Subcutaneous abdominal adipose tissue (tissue), 5 donors: ENCODE data around the gene REXO2.

Source experiments
- H3K27ac ChIP-seq: one replicate; pipeline ENCODE4 v1.7.0; 2013; ENCODE audit warnings: low read depth, mild to moderate bottlenecking, inconsistent platforms, low read length, moderate library complexity
- H3K27me3 ChIP-seq, 5 donors: one replicate each; pipeline ENCODE4 v1.7.0; 2013; ENCODE audit warnings: low read length in 5 of 5, inconsistent platforms in 1 of 5; ENCODE audit not compliant: control insufficient read depth in 5 of 5, insufficient read depth in 4 of 5
- H3K36me3 ChIP-seq, 5 donors: one replicate each; pipeline ENCODE4 v1.7.0; 2013; ENCODE audit warnings: low read length in 5 of 5; ENCODE audit not compliant: control insufficient read depth in 5 of 5, insufficient read depth in 5 of 5
- H3K4me1 ChIP-seq, 5 donors: one replicate each; pipeline ENCODE4 v1.7.0; 2013; ENCODE audit warnings: low read length in 5 of 5, mild to moderate bottlenecking in 3 of 5, moderate library complexity in 1 of 5; ENCODE audit not compliant: control insufficient read depth in 5 of 5, insufficient read depth in 5 of 5
- H3K4me3 ChIP-seq, 5 donors: one replicate each; pipeline ENCODE4 v1.7.0; 2013; ENCODE audit warnings: low read length in 5 of 5, low read depth in 1 of 5
- H3K9ac ChIP-seq, 5 donors: one replicate each; pipeline ENCODE4 v1.7.0; 2013; ENCODE audit warnings: low read length in 5 of 5, mild to moderate bottlenecking in 4 of 5, moderate library complexity in 3 of 5
- H3K9me3 ChIP-seq, 5 donors: one replicate each; pipeline ENCODE4 v1.7.0; 2013; ENCODE audit warnings: low read length in 5 of 5; ENCODE audit not compliant: control insufficient read depth in 5 of 5
- donor health status: healthy.
- donor health status: healthy.
- donor health status: healthy.
- donor health status: healthy.
- donor health status: healthy.

REXO2 gene

DNA sequence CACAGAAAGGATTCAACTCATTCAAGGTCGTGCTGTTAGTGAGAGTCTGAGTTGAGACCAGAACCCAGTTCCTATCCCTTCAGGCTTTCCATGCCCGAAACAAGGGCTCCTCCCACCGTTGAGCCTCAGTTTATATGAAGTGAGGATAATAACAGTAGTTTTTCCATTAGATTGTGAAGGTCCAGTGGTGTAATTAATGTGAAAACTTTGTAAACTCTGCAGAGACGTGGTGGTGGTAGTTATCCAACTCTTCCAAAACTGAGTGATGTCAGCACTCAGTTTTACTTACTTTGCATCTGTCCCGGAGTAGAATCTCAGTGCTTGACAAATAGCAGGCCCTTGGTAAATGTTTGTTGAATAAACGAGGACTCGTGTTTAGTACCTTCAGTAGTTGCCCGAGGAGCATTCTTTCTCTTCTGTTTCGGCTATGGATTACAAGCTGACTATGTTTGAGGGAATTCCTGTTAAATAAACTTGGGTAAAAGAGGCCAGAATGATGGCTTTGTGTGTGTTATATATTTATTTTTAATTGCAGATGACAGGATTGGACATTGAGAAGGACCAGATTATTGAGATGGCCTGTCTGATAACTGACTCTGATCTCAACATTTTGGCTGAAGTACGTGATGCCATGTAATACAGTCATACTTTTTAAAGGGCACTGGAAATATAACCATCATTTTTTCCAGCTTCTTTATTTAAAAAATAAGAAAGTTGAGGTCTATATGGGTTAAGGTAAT is 1.0 kb downstream of the REXO2 start:
- Histone ChIP-seq H3K9me3 (no peaks in the 10 kb centered on the region), H3K27me3 (no peaks in the 10 kb centered on the region), H3K27ac (peak overlapping the region; percentile 83), H3K4me3 (peak overlapping the region; percentile 71 to 100 (median 98)), H3K36me3 (peaks cover 0 to 18% (median 11%) of the 10 kb centered on the region in 5 donors), H3K9ac (peak overlapping the region; percentile 71 to 98 (median 84)), H3K4me1 (peaks cover 0 to 18% (median 15%) of the 10 kb centered on the region in 5 donors)

- Histone ChIP-seq H3K36me3 (peaks cover 4 to 27% (median 14%) of the 10 kb centered on the region in 5 donors), H3K27me3 (no peaks in the 10 kb centered on the region), H3K9ac (peak overlapping the region in 2 of 5 donors; percentile 58 to 81), H3K4me1 (peaks cover 0 to 18% (median 15%) of the 10 kb centered on the region in 5 donors), H3K9me3 (no peaks in the 10 kb centered on the region), H3K27ac (no peak overlapping the region), H3K4me3 (no peak overlapping the region)
These were observed 1.9 kb downstream of the REXO2 start for GRCh38 chr11:114440971-114441763.

GRCh38 chr11:114441921-114442320 is 2.7 kb downstream of the REXO2 start:
- Histone ChIP-seq H3K9me3 (no peaks in the 10 kb centered on the region), H3K9ac (no peak overlapping the region), H3K4me3 (no peak overlapping the region), H3K36me3 (peaks cover 4 to 32% (median 18%) of the 10 kb centered on the region in 5 donors), H3K4me1 (peaks cover 0 to 18% (median 15%) of the 10 kb centered on the region in 5 donors), H3K27ac (no peak overlapping the region), H3K27me3 (no peaks in the 10 kb centered on the region)

- H3K9ac ChIP-seq, result no peak overlapping the region
- no peaks in the 10 kb centered on the region for H3K27me3 ChIP-seq
- H3K36me3 ChIP-seq, result peaks cover 4 to 33% (median 21%) of the 10 kb centered on the region in 5 donors
- no peak overlapping the region for H3K4me3 ChIP-seq
- H3K4me1 ChIP-seq, result peaks cover 0 to 18% (median 15%) of the 10 kb centered on the region in 5 donors
- no peaks in the 10 kb centered on the region for H3K9me3 ChIP-seq
- H3K27ac ChIP-seq, result no peak overlapping the region
These were observed 3.3 kb downstream of the REXO2 start for GRCh38 chr11:114442536-114442935.

DNA sequence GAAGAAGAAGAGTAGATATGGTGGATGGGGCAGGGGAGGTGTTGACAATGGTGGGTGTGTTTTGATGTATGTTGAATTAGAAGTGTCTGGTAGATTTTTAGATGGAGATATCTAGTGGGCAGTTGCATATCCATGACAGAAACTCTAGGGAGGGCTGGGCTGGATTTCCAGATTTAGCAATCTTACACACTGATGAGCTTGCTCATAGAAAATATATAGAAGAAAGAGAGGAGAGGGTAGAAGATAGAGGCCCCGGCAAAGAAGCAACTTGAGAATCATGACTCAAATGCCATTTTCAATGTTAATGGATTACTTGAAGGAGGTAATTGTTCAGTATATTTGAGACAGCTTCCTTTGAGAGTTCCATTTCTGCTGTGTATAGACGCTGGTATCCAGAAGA is 8.2 kb downstream of the REXO2 start:
- Histone ChIP-seq H3K9ac (no peak overlapping the region), H3K27me3 (no peaks in the 10 kb centered on the region), H3K4me1 (no peaks in the 10 kb centered on the region), H3K9me3 (no peaks in the 10 kb centered on the region), H3K36me3 (peaks cover 27 to 65% (median 44%) of the 10 kb centered on the region in 5 donors), H3K27ac (no peak overlapping the region), H3K4me3 (no peak overlapping the region)

DNA sequence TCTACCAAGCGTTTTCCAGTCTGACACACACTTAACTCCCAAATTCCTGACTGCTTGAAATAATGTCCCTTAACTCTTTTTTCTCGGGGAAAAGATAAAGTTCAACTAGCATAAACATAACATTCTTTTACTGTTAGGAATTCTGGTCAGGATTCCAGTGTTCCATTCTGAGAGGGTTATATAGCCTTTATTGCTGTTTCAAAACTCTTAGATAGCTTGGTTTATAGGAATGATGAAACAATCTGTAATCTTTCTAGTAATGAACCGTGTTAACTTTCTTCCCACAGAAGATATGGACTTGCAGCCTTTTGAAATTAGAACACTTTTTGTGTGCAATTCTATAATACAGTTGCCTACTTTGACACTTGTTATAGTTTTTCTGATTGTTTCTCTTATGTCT is 8.6 kb downstream of the REXO2 start:
- no peaks in the 10 kb centered on the region for H3K27me3 ChIP-seq
- peaks cover 29 to 65% (median 48%) of the 10 kb centered on the region in 5 donors for H3K36me3 ChIP-seq
- H3K9me3 ChIP-seq, result no peaks in the 10 kb centered on the region
- no peak overlapping the region for H3K27ac ChIP-seq
- no peak overlapping the region for H3K9ac ChIP-seq
- no peak overlapping the region for H3K4me3 ChIP-seq
- H3K4me1 ChIP-seq, result no peaks in the 10 kb centered on the region

GRCh38 chr11:114448749-114449482 is 9.6 kb downstream of the REXO2 start:
- no peaks in the 10 kb centered on the region for H3K4me1 ChIP-seq
- H3K36me3 ChIP-seq, result peaks cover 38 to 71% (median 53%) of the 10 kb centered on the region in 5 donors
- H3K4me3 ChIP-seq, result no peak overlapping the region
- no peak overlapping the region for H3K9ac ChIP-seq
- H3K27me3 ChIP-seq, result no peaks in the 10 kb centered on the region
- no peaks in the 10 kb centered on the region for H3K9me3 ChIP-seq
- H3K27ac ChIP-seq, result no peak overlapping the region

DNA sequence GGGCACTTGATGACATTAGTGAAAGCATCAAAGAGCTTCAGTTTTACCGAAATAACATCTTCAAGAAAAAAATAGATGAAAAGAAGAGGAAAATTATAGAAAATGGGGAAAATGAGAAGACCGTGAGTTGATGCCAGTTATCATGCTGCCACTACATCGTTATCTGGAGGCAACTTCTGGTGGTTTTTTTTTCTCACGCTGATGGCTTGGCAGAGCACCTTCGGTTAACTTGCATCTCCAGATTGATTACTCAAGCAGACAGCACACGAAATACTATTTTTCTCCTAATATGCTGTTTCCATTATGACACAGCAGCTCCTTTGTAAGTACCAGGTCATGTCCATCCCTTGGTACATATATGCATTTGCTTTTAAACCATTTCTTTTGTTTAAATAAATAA is 10.6 kb downstream of the REXO2 start:
- no peaks in the 10 kb centered on the region for H3K4me1 ChIP-seq
- H3K9ac ChIP-seq, result no peak overlapping the region
- H3K27ac ChIP-seq, result no peak overlapping the region
- H3K4me3 ChIP-seq, result no peak overlapping the region
- H3K9me3 ChIP-seq, result no peaks in the 10 kb centered on the region
- no peaks in the 10 kb centered on the region for H3K27me3 ChIP-seq
- peaks cover 38 to 62% (median 45%) of the 10 kb centered on the region in 5 donors for H3K36me3 ChIP-seq

- Histone ChIP-seq H3K27ac (no peak overlapping the region), H3K4me3 (no peak overlapping the region), H3K36me3 (peaks cover 34 to 49% (median 35%) of the 10 kb centered on the region in 5 donors), H3K9me3 (no peaks in the 10 kb centered on the region), H3K9ac (no peak overlapping the region), H3K27me3 (no peaks in the 10 kb centered on the region), H3K4me1 (no peaks in the 10 kb centered on the region)
These were observed 13.1 kb downstream of the REXO2 start for GRCh38 chr11:114452399-114452798.
